Body of pancreas (tissue), 4 donors: ENCODE data around the gene GJC3. TPM values are rescaled to one million over a fixed set of nuclear protein-coding genes. Genes with fewer than 3 reads are reported as not detected.

ENCODE experiments used
- ATAC-seq: fragments of 150-250 bp; one replicate; pipeline ENCODE4 v1.9.1; 2016
- DNase-seq, 4 donors: peaks; one replicate each; pipeline ENCODE4 v3.0.0-alpha.2; 2019
- H3K27ac ChIP-seq, 4 donors: fragments of 200-600 bp; sonication (generic); 1 replicate in 3 of 4; 2 replicates in 1 of 4; pipeline versions ENCODE4 v1.5.1 to v1.6.1; 2016 to 2019; ENCODE audit warnings: mild to moderate bottlenecking in 1 of 4, mixed read lengths in 1 of 4, moderate library complexity in 1 of 4
- H3K27me3 ChIP-seq, 2 donors: fragments of 200-600 bp; sonication (generic); one replicate each; pipeline ENCODE4 v1.6.0; 2016; ENCODE audit warnings: mild to moderate bottlenecking in 1 of 2
- H3K36me3 ChIP-seq, 2 donors: fragments of 200-600 bp; sonication (generic); replicated peaks in 1 of 2; 2 replicates each; pipeline ENCODE4 v1.5.1; 2016; ENCODE audit warnings: low read depth in 2 of 2; ENCODE audit not compliant: insufficient read depth in 1 of 2
- H3K4me1 ChIP-seq: fragments of 200-600 bp; sonication (generic); one replicate; pipeline ENCODE4 v1.6.0; 2016
- H3K4me3 ChIP-seq, 2 donors: fragments of 200-600 bp; sonication (generic); 1 replicate in 1 of 2; 2 replicates in 1 of 2; pipeline ENCODE4 v1.5.1; 2016 to 2019
- H3K9me3 ChIP-seq, 3 donors: fragments of 200-600 bp; sonication (generic); 1 replicate in 2 of 3; 2 replicates in 1 of 3; pipeline ENCODE4 v1.5.1; 2016
- CTCF ChIP-seq, 7 experiments: fragments of 450-650 bp in 4 of 7; fragments of 200-600 bp in 3 of 7; sonication (generic) in 3 of 7; IDR thresholded peaks; one replicate each; pipeline ENCODE4 v1.5.1; 2016 to 2019; ENCODE audit warnings: antibody characterized with exemption in 7 of 7
- POLR2A ChIP-seq, 3 donors: fragments of 450-650 bp; IDR thresholded peaks; one replicate each; pipeline ENCODE4 v1.6.1; 2016; ENCODE audit warnings: antibody characterized with exemption in 3 of 3, mild to moderate bottlenecking in 2 of 3
- whole genome bisulfite sequencing, 2 donors: methylation state at CpG; one replicate each; pipeline ENCODE4 v1.1.5; 2017; 5-methylcytosine and 5-hydroxymethylcytosine counted together
- intact Hi-C: fragments of 100-400 bp; cut with DNase I; formaldehyde crosslinking; loops from one replicate; pipeline ENCODE4 v1.15.1; 2023
- total RNA-seq, 2 donors: library from RNA; depleted of rRNA; stranded (reverse); fragments of >200 nt; gene quantifications; one replicate each; pipeline ENCODE4 v1.1.0, GENCODE V29; 2016

The GJC3 gene
- total RNA-seq, 2 donors from 2014 or later: not detected

GRCh38 chr7:99929730-99930053, 272 bp upstream of the GJC3 start:
- Histone ChIP-seq H3K36me3 (no peaks in the 10 kb centered on the region), H3K4me3 (no peak overlapping the region), H3K27ac (peak overlapping the region in 1 of 4 donors; percentile 10), H3K9me3 (no peaks in the 10 kb centered on the region), H3K27me3 (no peaks in the 10 kb centered on the region), H3K4me1 (peaks cover 4% of the 10 kb centered on the region)
- TF ChIP-seq CTCF (IDR thresholded peaks at IDR 0.05): no peak
- no peak for TF ChIP-seq POLR2A (IDR thresholded peaks at IDR 0.05)
- no peak for ATAC-seq
- intact Hi-C loops: loop anchor here (10.0 kb wide), 1 partner anchor 145 kb away; no protein-coding TSS in a partner anchor
- 35 to 46% methylated on average over 2 of the region's 2 CpGs for WGBS, 2 donors
- no peak for DNase-seq

GRCh38 chr7:99928188-99928587, 1.2 kb downstream of the GJC3 start:
- Histone ChIP-seq H3K27ac (no peak overlapping the region), H3K27me3 (no peaks in the 10 kb centered on the region), H3K9me3 (no peaks in the 10 kb centered on the region), H3K36me3 (no peaks in the 10 kb centered on the region), H3K4me1 (peaks cover 4% of the 10 kb centered on the region), H3K4me3 (no peak overlapping the region)
- DNase-seq (no peak), ATAC-seq (no peak)
- intact Hi-C loops: loop anchor here (10.0 kb wide), 1 partner anchor 147 kb away; no protein-coding TSS in a partner anchor
- TF ChIP-seq POLR2A (IDR thresholded peaks at IDR 0.05) (no peak), CTCF (IDR thresholded peaks at IDR 0.05) (no peak)
- WGBS, 2 donors: 66 to 75% methylated on average over 2 of the region's 2 CpGs

GRCh38 chr7:99927536-99927935, 1.9 kb downstream of the GJC3 start:
- H3K9me3 ChIP-seq: no peaks in the 10 kb centered on the region
- no peaks in the 10 kb centered on the region for H3K36me3 ChIP-seq
- 64 to 65% methylated on average over 5 of the region's 5 CpGs for WGBS, 2 donors
- TF ChIP-seq POLR2A (IDR thresholded peaks at IDR 0.05): no peak
- TF ChIP-seq CTCF (IDR thresholded peaks at IDR 0.05): no peak
- intact Hi-C loops: loop anchor here (10.0 kb wide), 1 partner anchor 147 kb away; no protein-coding TSS in a partner anchor
- peaks cover 4% of the 10 kb centered on the region for H3K4me1 ChIP-seq
- ATAC-seq: no peak
- H3K27me3 ChIP-seq: no peaks in the 10 kb centered on the region
- no peak overlapping the region for H3K4me3 ChIP-seq
- no peak overlapping the region for H3K27ac ChIP-seq
- no peak for DNase-seq

GRCh38 chr7:99926321-99926720, 3.1 kb downstream of the GJC3 start:
- peaks cover 4% of the 10 kb centered on the region for H3K4me1 ChIP-seq
- no peaks in the 10 kb centered on the region for H3K27me3 ChIP-seq
- no peaks in the 10 kb centered on the region for H3K36me3 ChIP-seq
- no peak overlapping the region for H3K4me3 ChIP-seq
- no peak for TF ChIP-seq POLR2A (IDR thresholded peaks at IDR 0.05)
- TF ChIP-seq CTCF (IDR thresholded peaks at IDR 0.05): no peak
- intact Hi-C loops: loop anchor here (10.0 kb wide), 1 partner anchor 148 kb away; no protein-coding TSS in a partner anchor
- H3K27ac ChIP-seq: no peak overlapping the region
- no peak for DNase-seq
- no peak for ATAC-seq
- no peaks in the 10 kb centered on the region for H3K9me3 ChIP-seq

- no peaks in the 10 kb centered on the region for H3K9me3 ChIP-seq
- no peak for TF ChIP-seq POLR2A (IDR thresholded peaks at IDR 0.05)
- no peak for TF ChIP-seq CTCF (IDR thresholded peaks at IDR 0.05)
- intact Hi-C loops: loop anchor here (10.0 kb wide), 1 partner anchor 152 kb away; no protein-coding TSS in a partner anchor
- 90 to 95% methylated on average over 3 of the region's 3 CpGs for WGBS, 2 donors
- peaks cover 9% of the 10 kb centered on the region for H3K4me1 ChIP-seq
- H3K27me3 ChIP-seq: no peaks in the 10 kb centered on the region
- no peaks in the 10 kb centered on the region for H3K36me3 ChIP-seq
- ATAC-seq (no peak), DNase-seq (no peak)
- no peak overlapping the region for H3K27ac ChIP-seq
- H3K4me3 ChIP-seq: no peak overlapping the region
Observed at GRCh38 chr7:99923200-99923599, 6.2 kb downstream of the GJC3 start.
